ENCODE results near the gene CYP11A1. TPM values are rescaled to one million over a fixed set of nuclear protein-coding genes. Genes with fewer than 3 reads are reported as not detected.

Gene CYP11A1
- total RNA-seq, 1 experiment from 2014 or later = not detected

GRCh38 chr15:74322558-74323180, 44.8 kb downstream of the CYP11A1 start:
- peak; percentile 69 for DNase-seq (ENCODE audit: low spot score)

- DNase-seq (ENCODE audit: low spot score) = peak; percentile 48
Measured at GRCh38 chr15:74320352-74321247, 46.8 kb downstream of the CYP11A1 start.

GRCh38 chr15:74319596-74320351, 47.7 kb downstream of the CYP11A1 start:
- DNase-seq (ENCODE audit: low spot score) = no peak

- DNase-seq (ENCODE audit: low spot score) = no peak
Measured at GRCh38 chr15:74319138-74319460, 48.3 kb downstream of the CYP11A1 start.

GRCh38 chr15:74318376-74319137, 48.9 kb downstream of the CYP11A1 start:
- no peak for DNase-seq (ENCODE audit: low spot score)

- DNase-seq (ENCODE audit: low spot score) = peak; percentile 89
Measured at GRCh38 chr15:74317820-74318375, 49.5 kb downstream of the CYP11A1 start.

GRCh38 chr15:74316141-74316540, 51.3 kb downstream of the CYP11A1 start:
- no peak for DNase-seq (ENCODE audit: low spot score)

- DNase-seq (ENCODE audit: low spot score) = no peak
Measured at GRCh38 chr15:74315626-74316025, 51.8 kb downstream of the CYP11A1 start.

GRCh38 chr15:74314795-74315438, 52.5 kb downstream of the CYP11A1 start:
- peak; percentile 41 for DNase-seq (ENCODE audit: low spot score)

- no peak for DNase-seq (ENCODE audit: low spot score)
Measured at GRCh38 chr15:74313889-74314288, 53.6 kb downstream of the CYP11A1 start.

- no peak for DNase-seq (ENCODE audit: low spot score)
Measured at GRCh38 chr15:74312445-74313007, 54.9 kb downstream of the CYP11A1 start.

GRCh38 chr15:74311734-74312444, 55.6 kb downstream of the CYP11A1 start:
- no peak for DNase-seq (ENCODE audit: low spot score)

- peak; percentile 72 for DNase-seq (ENCODE audit: low spot score)
Measured at GRCh38 chr15:74307827-74308811, 59.3 kb downstream of the CYP11A1 start.

GRCh38 chr15:74306781-74307217, 60.6 kb downstream of the CYP11A1 start:
- DNase-seq (ENCODE audit: low spot score) = no peak

GRCh38 chr15:74305687-74306086, 61.8 kb downstream of the CYP11A1 start:
- DNase-seq (ENCODE audit: low spot score) = no peak

- DNase-seq (ENCODE audit: low spot score) = no peak
Measured at GRCh38 chr15:74304431-74304830, 63.0 kb downstream of the CYP11A1 start.

GRCh38 chr15:74303741-74304309, 63.6 kb downstream of the CYP11A1 start:
- no peak for DNase-seq (ENCODE audit: low spot score)

- peak; percentile 35 for DNase-seq (ENCODE audit: low spot score)
Measured at GRCh38 chr15:74302821-74303359, 64.6 kb downstream of the CYP11A1 start.
